HG03575 (cell line): Measurements from ENCODE around the gene GPLD1.
"Not testable (repeated sequence)": the region's sequence is repeated elsewhere in the genome, so short reads cannot be mapped to it uniquely, and the experiment has no call there.

ENCODE experiments used
- ATAC-seq: cut with Tn5 transposase; IDR thresholded peaks from one replicate; pipeline ENCODE4 v1.9.1; 2021; ENCODE audit not compliant: unreplicated experiment, insufficient number of reproducible peaks, low FRiP score; ENCODE audit errors: extremely low read depth

GPLD1 gene

GRCh38 chr6:24489470-24489869, at the start of gene GPLD1:
TSS of gene GPLD1 (minus strand) at chr6:24489578. CDS start at chr6:24489511, 67 bp downstream.
- ATAC-seq, result no peak

- ATAC-seq, result no peak
Observed at GRCh38 chr6:24537771-24538385, 48.5 kb upstream of the GPLD1 start.

GRCh38 chr6:24537082-24537699, 47.8 kb upstream of the GPLD1 start:
- no peak for ATAC-seq

- ATAC-seq, result no peak
Observed at GRCh38 chr6:24536466-24536865, 47.1 kb upstream of the GPLD1 start.

DNA sequence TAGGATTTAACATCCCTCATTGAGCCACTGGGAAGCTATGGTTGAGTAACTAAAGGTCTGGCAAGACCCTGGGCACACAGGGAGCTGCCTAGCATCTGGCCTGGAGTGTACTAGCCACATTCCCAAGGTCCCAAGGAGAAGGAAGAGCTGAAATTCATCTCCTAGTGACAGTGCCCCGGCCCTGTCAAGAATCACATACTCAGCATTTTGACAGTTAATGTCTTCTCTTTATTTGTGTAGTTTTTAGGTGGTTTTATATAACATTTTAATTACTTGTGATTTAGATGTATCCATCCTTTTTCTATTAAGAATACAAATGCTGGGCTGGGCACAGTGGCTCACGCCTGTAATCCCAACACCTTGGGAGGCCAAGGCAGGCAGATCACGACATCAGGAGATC, 45.8 kb upstream of the GPLD1 start:
- ATAC-seq, result no peak

- ATAC-seq, result no peak
Observed at GRCh38 chr6:24534329-24534728, 45.0 kb upstream of the GPLD1 start.

DNA sequence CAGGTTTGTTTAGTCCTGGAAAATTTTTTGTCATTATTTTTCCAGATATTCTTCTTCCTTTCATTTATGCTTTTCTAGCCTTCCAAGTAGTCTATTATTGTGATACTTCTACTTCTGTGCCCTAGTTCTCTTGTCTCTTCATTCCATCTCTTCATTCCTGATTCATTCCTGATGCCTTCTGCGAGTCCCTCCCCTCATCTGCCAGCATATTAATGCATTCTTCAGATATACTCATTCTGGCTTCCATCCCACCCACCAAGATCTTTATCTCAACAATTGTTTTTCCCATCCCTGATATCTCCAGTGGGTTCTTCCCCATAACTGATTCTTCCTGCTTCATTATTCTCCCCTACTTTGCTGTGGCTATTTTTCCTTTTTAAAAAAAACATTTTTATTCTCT, 40.6 kb upstream of the GPLD1 start:
- ATAC-seq, result no peak

- no peak for ATAC-seq
Observed at GRCh38 chr6:24524805-24525204, 35.4 kb upstream of the GPLD1 start.

- ATAC-seq, result no peak
Observed at GRCh38 chr6:24524329-24524728, 35.0 kb upstream of the GPLD1 start.

DNA sequence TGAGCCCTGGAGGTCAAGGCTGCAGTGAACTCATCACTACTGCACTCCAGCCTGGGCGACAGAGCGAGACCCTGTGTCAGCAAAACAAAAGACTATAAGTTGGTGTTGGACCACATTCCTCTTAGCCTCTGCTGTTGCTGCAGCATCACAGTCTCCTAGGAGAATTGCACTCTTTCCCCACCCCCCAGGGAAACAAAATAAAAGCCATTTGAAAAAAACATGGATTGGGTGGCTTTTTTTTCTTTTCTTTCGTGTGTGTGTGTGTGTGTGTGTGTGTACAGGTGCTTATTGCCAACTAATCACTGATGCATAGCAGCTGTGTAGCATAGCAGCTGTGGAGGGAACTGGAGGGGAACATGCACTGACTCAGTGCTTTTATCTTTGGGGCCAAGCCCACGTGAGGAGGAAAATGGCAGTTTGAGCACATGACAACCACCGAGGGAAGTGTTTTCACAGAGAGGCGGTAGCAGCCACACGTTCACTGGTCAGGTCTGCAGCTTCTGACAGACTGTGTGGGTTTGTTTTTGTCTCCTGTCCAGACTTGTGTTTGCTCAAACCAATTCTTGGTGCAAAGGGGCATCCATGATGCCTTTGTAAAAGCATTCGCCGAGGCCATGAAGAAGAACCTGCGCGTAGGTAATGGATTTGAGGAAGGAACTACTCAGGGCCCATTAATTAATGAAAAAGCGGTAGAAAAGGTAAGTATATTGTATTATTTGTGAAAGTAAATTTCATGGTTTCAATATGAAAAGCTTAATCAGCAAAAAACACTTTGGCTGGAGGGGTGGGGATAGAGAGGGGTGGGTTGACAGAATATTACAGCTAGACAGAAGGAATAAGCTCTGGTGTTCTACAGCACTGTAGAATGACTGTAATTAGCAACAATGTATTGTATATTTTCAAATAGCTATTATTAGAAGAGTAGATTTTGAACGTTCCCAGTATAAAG, 33.1 kb upstream of the GPLD1 start:
- ATAC-seq, result peak; percentile 32

DNA sequence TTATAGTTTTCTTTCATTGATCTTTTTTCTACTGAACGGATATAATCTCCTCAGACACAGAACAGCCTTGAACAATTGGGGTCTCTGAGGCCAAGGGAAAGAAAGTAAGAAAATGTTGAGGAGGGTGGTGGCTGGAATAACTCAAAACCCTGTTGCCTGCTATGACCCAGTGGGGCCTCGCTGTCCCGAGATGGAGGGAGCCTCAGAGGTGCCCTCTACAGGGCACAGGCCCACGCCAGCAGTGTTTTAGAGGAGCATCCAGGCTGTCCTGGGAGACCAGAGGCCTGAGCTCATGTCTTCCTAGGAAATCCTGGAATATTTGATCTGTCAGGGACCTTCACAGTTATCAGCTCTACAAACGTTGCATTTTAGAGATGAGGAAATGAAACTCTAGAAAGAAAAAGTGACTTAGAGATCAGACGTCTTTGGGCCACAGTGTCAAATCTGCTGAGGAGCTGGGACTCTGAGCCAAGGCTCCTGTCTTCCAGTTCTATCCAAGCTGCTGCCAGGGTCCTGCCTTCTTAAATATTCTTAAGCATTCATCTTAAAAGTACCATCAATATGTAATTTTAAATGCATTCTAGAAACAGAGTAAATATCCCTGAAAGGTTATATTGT, 31.7 kb upstream of the GPLD1 start:
- ATAC-seq, result no peak

DNA sequence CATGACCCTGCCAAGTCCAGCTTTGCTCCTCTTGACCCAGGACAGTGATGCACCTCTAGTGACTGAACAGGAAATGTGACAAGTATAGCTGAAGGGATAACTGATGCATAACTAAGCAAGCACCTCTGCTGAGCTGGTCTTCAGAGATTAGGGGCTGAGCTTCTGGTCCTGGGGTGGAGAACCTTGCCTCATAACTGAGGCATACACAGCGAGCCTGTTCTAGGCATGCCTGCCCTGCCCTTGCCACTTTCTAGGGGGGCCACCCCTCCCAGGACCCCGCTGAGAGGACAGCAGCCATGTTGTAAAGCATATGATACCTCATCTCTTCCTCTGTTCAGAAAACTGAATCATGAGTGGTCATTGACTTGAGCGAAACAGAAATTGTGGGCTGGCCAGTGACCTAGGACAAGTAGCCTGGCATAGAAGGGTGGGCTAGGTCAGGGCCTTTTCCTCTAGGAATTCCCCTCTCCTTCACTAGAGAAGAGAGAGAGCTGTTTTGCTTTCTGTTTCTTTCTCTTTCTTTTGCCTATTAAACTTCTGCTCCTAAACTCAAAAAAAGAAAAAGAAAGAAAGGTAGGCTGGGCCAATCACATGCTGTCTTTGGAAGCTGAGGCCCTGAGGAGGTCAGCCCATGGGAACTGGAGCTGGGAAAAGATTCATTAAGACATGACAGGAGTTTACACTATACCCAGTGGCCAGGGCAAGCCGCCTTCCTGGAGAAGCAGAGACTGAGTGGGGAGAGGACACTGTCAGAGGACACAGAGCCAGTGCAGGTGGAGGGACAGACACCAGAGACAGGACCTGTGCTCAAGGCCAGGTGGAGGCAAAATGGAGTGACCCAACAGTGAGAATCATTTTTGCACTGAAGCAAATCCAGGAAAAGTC, 28.5 kb upstream of the GPLD1 start:
- peak; percentile 54 for ATAC-seq

DNA sequence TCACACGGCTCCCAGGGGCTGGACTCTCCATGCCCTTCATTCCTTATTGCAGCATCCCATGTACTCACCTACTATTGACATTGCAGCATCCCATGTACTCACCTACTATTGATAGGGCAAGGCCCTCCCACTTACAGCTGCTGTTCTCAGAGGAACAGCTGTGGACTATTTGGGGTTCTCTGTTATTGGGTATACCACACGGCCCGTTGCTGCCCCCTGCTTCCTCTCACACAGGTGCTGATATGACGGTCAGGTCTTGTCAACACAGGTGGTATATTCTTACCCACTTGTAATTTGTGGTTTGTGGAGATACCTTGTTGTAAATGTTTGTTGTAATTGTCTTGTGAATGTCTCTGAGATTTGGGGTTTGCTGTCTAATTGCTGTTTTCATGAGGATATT, 24.2 kb upstream of the GPLD1 start:
- no peak for ATAC-seq

GRCh38 chr6:24511976-24512375, 22.6 kb upstream of the GPLD1 start:
- ATAC-seq, result not testable (repeated sequence)

DNA sequence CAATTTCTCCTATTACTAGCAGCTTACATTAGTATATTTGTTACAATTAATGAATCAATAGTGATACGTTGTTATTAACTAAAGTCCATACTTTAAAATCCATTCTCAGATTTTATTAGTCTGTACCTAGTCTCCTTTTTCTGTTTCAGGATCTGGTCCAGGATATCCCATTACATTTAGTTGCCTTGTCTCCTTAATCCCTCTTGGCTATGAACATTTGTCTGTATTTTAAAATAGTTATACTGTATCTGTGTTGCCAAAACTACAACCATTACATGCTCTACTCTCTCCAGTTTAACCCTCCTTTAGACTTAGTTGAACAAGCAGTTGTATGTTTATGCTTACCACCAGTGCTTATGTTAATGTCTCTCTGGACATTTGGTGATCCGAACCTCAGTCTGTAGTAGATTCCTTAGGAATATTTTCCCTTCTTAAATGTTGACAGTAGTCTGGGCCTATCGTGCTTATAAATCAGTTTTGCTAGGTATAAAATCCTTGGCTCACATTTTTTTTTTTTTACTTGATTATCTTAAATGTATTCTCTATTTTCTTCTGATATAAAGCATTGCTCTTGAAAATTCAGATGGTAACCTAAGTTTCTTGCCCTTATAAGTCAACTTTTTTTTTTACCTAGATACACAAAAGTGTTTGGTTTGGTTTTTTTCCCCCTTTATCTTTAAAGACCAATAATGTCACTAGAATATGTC, 17.6 kb upstream of the GPLD1 start:
- no peak for ATAC-seq

DNA sequence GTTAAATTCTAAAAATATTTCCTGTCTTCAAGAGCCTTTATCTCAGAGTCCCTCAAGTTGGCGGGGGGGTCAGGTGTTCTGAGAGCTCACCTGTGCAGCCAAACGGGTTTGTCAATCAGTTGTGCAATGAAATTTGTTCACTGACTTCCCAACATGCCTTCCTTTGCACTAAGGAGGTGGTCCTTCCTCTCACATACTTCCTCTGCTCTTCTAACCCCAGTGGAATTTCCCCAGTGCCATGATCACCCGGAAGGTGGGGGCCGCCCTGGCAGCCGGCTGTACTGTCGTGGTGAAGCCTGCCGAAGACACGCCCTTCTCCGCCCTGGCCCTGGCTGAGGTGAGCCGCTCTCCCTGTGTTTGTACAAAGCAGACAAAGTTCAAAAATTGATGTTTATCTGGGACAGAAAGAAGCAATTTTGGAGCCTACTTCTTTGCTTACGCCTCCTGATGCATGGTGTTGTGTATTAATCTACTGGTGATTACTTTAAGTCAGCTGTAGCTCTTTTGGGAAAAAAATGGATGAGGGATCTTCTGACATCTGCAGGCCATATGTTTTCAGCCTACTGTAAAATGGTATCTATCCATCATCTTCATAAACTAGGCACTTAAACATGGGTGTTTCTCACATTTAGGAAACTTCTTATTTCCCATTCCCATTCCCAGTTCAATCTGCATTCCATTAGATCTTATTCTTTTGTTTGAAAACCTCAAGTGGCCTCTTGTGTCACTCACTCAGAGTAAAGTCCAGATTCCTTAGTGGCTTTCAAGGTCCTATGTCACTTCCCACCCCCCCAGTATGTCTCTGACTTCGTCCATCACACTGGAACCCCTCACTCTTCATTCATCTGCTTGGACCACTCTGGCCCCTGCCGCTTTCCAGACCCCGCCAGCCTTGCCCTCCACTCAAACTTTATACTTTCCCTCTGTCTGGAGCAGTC, 15.5 kb upstream of the GPLD1 start:
- no peak for ATAC-seq

DNA sequence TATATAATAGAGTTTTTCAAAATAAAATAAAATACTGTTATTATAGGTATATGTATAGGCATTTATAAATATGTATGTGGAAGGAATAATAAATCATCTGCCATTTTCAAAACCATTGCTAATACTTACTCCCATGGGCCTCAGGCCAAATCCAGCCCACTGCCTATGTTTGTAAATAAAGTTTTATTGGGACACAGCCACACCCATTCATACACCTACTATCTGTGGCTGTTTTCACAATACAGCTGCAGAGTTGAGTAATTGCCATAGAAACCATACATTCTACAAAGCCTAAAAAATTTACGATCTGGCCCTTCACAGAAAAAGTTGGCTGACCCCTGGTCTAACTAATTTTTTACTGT, 14.9 kb upstream of the GPLD1 start:
- no peak for ATAC-seq
